ENCODE data around the gene CDPF1. TPM values are rescaled to one million over a fixed set of nuclear protein-coding genes. Genes with fewer than 3 reads are reported as not detected.

Gene CDPF1
- total and polyA plus RNA-seq, 2 of the 13 experiments (the other 11 are each of a cell fraction or from before 2014, with no cell fraction given) = 5.2 to 8.1 TPM

- TF ChIP-seq TCF7L2 (IDR thresholded peaks at IDR 0.05; ENCODE audit: low read depth, low read length) = no peak
Measured at GRCh38 chr22:46259374-46259773, 9.3 kb upstream of the CDPF1 start (continued).

DNA sequence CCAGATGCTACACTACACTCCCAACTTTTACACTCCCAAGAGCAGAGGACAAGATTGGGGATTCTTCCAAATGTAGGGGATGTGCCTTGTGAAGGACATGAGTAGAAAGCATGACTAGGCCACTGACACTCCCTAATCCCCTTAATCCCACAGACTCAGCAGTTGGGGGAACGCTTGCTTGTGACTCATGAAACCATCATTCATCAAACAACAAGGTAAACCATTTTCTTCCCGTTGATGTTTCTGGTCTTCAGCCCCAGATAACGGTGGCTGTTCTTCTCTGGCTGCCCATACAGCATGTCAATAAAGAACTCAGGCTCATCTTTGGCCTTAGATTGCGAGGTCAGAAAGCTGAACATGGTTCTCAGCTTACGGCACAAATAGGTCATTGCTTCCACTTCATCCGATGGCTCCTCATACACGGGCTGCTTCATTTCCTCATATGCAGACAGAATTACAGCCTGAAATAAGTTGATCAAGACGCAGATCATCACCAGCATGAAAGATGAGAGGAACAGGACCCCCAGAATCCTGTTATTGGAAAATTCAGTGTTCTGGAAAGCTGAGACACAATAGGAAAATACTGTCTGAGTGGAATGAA, 6.4 kb upstream of the CDPF1 start:
- intact Hi-C loops (cut with micrococcal nuclease; ENCODE audit: unreplicated experiment) (no loop called here), in situ Hi-C loops (cut with HindIII; ENCODE audit: extremely low pct_ligation_motif_present, low pct_unique_long_range_greater_than_20kb) (no loop called here)
- ATAC-seq (peak; percentile 38; the same call in 2 of the 3 replicates), DNase-seq (ENCODE audit: low spot score) (peak; percentile 10), FAIRE-seq (peak; percentile 26)
- Histone ChIP-seq H2AFZ (ENCODE audit: low read length) (no peak overlapping the region), H3K9me3 (ENCODE audit: low read length) (no peaks in the 10 kb centered on the region), H3K9ac (ENCODE audit: insufficient read depth, low read depth, low read length) (no peak overlapping the region), H3K79me2 (ENCODE audit: insufficient read depth, low read length) (peaks cover under 1% of the 10 kb centered on the region), H3K27ac (ENCODE audit: extremely low read length, insufficient read depth, low read length) (no peak overlapping the region), H3K4me1 (ENCODE audit: insufficient read depth, low read length) (peaks cover 43% of the 10 kb centered on the region), H3K36me3 (replicated peaks in 1 of 2; ENCODE audit: control insufficient read depth in 1 of 2, insufficient read depth in 2 of 2, low read length in 2 of 2) (no peaks in the 10 kb centered on the region), H3K4me2 (ENCODE audit: low read depth, low read length) (0 out of 2 replicates have a peak overlapping the region, but pooled peaks have one; percentile 8), H3K4me3 (replicated peaks in 1 of 3; ENCODE audit: insufficient read depth in 1 of 3, low read depth in 2 of 3, low read length in 3 of 3) (no peak overlapping the region), H4K20me1 (ENCODE audit: insufficient read depth, low read length) (no peaks in the 10 kb centered on the region), H3K27me3 (ENCODE audit: control insufficient read depth in 1 of 2, insufficient read depth in 2 of 2, low read length in 2 of 2) (no peaks in the 10 kb centered on the region)
- ChIA-PET CTCF (ENCODE audit: low intra/inter-chr PET ratio, low total read pairs) (no interaction called here), POLR2A (interaction anchor here (2.2 kb wide), 1 partner anchor 11 kb away, joined by 12 read pairs; the partner anchor contains the start of gene TTC38)
- BruUV-seq (replicated peaks) = no TSS peak
- WGBS (ENCODE audit: low lambda C conversion rate) = 32% methylated on average over 8 of the region's 8 CpGs
- no peak for TF ChIP-seq KLF6 (CRISPR knock-in tag; IDR thresholded peaks at IDR 0.05)
- TF ChIP-seq FOSL2 (CRISPR knock-in tag; IDR thresholded peaks at IDR 0.05) = peak; percentile 39; the same call in 1 of the 2 replicates
- TF ChIP-seq ZHX2 (IDR thresholded peaks at IDR 0.05; ENCODE audit: low read depth) = no peak
- no peak for TF ChIP-seq ZHX2 (CRISPR knock-in tag; IDR thresholded peaks at IDR 0.05; ENCODE audit: borderline replicate concordance)
- no peak for TF ChIP-seq ZNF766 (CRISPR knock-in tag; IDR thresholded peaks at IDR 0.05; ENCODE audit: borderline replicate concordance)
- no peak for TF ChIP-seq ZNF556 (CRISPR knock-in tag; IDR thresholded peaks at IDR 0.05; ENCODE audit: borderline replicate concordance)
- TF ChIP-seq, protein P1, sequence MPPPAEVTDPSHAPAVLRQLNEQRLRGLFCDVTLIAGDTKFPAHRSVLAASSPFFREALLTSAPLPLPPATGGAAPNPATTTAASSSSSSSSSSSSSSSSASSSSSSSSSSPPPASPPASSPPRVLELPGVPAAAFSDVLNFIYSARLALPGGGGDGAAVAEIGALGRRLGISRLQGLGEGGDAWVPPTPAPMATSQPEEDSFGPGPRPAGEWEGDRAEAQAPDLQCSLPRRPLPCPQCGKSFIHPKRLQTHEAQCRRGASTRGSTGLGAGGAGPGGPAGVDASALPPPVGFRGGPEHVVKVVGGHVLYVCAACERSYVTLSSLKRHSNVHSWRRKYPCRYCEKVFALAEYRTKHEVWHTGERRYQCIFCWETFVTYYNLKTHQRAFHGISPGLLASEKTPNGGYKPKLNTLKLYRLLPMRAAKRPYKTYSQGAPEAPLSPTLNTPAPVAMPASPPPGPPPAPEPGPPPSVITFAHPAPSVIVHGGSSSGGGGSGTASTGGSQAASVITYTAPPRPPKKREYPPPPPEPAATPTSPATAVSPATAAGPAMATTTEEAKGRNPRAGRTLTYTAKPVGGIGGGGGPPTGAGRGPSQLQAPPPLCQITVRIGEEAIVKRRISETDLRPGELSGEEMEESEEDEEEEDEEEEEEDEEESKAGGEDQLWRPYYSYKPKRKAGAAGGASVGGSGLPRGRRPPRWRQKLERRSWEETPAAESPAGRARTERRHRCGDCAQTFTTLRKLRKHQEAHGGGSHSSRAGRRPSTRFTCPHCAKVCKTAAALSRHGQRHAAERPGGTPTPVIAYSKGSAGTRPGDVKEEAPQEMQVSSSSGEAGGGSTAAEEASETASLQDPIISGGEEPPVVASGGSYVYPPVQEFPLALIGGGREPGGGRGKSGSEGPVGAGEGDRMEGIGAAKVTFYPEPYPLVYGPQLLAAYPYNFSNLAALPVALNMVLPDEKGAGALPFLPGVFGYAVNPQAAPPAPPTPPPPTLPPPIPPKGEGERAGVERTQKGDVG (CRISPR knock-in tag; IDR thresholded peaks at IDR 0.05; ENCODE audit: borderline replicate concordance) = no peak
- no peak for TF ChIP-seq SOX6 (IDR thresholded peaks at IDR 0.05)
- no peak for TF ChIP-seq SOX6 (CRISPR knock-in tag; IDR thresholded peaks at IDR 0.05)
- no peak for TF ChIP-seq NFYC (CRISPR knock-in tag; IDR thresholded peaks at IDR 0.05)
- no peak for TF ChIP-seq BRD4 (CRISPR knock-in tag; IDR thresholded peaks at IDR 0.05)
- no peak for TF ChIP-seq NCOA5 (CRISPR knock-in tag; IDR thresholded peaks at IDR 0.05)
- no peak for TF ChIP-seq FOXA1 (IDR thresholded peaks at IDR 0.05)
- 0 out of 2 replicates have a peak, but pooled peaks have one; percentile 23 for TF ChIP-seq FOXA1 (CRISPR knock-in tag; IDR thresholded peaks at IDR 0.05)
- no peak for TF ChIP-seq ZFX (CRISPR knock-in tag; IDR thresholded peaks at IDR 0.05; ENCODE audit: low read depth)

Data from HepG2 (cell line).